Inferior parietal cortex (tissue), 1 donor: ENCODE results near the gene ARRDC1.
"Not testable (repeated sequence)": the region's sequence is repeated elsewhere in the genome, so short reads cannot be mapped to it uniquely, and the experiment has no call there.

Experiments
- DNase-seq: peaks from one replicate; pipeline ENCODE4 v3.0.0-alpha.2; 2016; ENCODE audit errors: extremely low spot score

Gene ARRDC1, protein sequence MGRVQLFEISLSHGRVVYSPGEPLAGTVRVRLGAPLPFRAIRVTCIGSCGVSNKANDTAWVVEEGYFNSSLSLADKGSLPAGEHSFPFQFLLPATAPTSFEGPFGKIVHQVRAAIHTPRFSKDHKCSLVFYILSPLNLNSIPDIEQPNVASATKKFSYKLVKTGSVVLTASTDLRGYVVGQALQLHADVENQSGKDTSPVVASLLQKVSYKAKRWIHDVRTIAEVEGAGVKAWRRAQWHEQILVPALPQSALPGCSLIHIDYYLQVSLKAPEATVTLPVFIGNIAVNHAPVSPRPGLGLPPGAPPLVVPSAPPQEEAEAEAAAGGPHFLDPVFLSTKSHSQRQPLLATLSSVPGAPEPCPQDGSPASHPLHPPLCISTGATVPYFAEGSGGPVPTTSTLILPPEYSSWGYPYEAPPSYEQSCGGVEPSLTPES

DNA sequence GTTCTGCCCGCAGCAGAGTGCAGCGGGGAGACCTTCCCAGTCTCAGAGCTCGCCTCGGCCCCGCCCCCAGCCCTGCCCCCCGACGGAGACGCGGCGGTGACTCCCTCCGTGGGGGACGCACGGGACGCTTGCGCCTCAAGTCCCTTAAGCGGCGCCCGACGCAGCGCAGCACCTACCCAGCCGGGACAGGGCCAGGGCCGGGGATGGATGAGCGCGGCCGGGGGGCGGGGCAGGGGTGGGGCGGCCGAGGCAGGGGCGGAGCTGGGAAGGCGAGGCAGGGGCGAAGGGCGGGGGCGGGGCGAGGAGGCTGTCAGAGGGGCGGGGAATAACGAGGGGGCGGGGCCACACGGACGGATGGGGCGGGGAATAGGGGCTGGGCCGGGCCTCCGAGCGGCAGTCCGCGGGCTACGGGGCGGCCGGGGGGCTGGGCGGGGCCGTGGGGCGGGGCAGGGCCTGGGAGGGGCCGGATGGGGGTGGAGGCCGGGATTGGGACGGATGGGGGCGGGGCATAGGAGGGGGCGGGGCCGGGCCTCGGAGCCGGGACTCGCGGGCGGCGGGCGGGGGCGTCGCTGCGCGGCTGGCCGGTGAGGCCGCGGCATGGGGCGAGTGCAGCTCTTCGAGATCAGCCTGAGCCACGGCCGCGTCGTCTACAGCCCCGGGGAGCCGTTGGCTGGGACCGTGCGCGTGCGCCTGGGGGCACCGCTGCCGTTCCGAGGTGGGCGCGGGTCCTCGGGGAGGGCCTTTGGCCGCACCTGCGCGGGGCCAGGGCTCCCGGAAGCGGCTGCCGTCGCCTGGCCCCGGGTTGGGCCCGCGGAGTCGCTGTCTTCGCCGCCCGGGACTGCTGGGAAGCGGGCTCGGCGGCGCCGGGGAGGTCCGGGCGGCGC lies at the start of gene ARRDC1:
TSS of gene ARRDC1 (plus strand) at position 566 of the 884 bp plus-strand sequence. CDS start at position 598, 32 bp downstream.
- DNase-seq, result peak; percentile 74

GRCh38 chr9:137556069-137556838 lies 49.2 kb upstream of the ARRDC1 start:
- DNase-seq, result no peak

GRCh38 chr9:137558127-137558526 lies 47.4 kb upstream of the ARRDC1 start:
- no peak for DNase-seq

DNA sequence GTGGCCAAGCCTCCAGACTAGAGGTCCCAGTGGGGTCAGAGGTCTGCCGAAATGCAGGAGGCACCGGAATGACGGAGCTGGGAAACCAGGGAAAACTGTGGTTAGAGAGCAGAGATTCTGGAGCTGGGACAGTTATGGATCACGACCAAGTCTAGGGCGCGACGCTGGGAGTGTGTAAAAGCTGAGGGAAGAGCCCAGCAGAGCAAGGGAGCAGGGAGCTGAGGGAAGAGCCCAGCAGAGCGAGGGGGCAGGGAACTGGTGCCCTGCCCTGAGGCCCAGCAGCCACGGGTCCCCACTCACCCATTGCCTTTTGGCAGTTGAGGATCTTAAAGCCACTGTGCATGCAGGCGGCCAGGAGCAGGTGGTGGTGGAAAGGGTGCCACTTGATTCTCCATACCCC lies 41.4 kb upstream of the ARRDC1 start:
- DNase-seq, result no peak

- DNase-seq, result no peak
These were observed 40.6 kb upstream of the ARRDC1 start for GRCh38 chr9:137564817-137565411.

DNA sequence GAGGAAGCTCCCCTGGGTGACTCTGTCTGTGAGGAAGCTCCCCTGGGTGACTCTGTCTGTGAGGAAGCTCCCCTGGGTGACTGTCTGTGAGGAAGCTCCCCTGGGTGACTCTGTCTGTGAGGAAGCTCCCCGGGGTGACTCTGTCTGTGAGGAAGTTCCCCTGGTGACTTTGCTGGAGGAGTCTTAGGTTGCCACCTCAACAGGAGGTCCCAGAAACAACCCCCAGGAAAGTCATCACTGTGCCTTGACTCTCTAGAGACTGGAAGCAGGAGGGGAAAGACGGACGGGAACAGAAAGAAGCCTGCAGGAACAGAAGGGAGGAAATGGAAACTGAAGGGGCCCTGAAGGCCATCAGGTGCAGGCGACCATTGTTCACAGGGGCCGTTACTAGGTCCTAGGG lies 37.0 kb upstream of the ARRDC1 start:
- DNase-seq, result not testable (repeated sequence)

GRCh38 chr9:137569609-137570203 lies 35.8 kb upstream of the ARRDC1 start:
- DNase-seq, result no peak

GRCh38 chr9:137570566-137570965 lies 34.9 kb upstream of the ARRDC1 start:
- DNase-seq, result no peak

DNA sequence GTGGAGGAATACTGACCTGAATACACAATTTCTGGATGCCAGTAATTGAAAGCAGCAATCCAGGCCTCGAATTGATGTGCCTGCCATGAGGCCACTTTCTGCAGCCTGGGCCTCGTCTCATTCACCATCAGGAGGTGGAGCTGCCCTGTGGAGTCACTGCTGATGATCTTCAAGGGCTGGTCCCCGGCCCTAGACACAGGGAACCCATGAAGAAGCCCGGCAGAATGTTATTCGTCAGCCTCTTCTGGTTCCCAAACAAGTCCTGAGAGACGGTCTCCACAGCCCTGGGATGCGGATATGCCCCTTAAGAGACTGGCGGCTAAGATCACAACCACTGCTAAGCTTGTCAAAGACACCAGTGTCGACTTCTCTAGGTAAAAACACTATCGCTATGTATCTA lies 31.3 kb upstream of the ARRDC1 start:
- DNase-seq, result no peak

DNA sequence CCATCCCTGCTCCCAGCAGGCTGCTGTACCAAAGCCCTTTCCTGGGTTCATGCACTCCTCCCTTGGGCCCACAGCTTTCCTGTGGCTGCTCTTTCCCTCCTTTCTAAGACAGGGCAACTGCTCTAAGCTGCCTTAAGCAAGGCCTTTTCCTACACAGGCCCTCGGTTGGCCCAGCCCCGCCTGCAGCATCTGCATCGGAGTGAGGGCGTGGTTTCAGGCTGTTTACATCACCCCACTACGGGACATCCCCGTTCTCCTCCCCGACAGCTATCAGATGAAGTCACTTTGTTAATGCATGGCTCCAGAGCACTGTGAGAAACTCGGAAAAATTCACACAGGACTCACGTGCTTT lies 30.1 kb upstream of the ARRDC1 start:
- DNase-seq, result peak; percentile 24

GRCh38 chr9:137575716-137576411 lies 29.6 kb upstream of the ARRDC1 start:
- no peak for DNase-seq

DNA sequence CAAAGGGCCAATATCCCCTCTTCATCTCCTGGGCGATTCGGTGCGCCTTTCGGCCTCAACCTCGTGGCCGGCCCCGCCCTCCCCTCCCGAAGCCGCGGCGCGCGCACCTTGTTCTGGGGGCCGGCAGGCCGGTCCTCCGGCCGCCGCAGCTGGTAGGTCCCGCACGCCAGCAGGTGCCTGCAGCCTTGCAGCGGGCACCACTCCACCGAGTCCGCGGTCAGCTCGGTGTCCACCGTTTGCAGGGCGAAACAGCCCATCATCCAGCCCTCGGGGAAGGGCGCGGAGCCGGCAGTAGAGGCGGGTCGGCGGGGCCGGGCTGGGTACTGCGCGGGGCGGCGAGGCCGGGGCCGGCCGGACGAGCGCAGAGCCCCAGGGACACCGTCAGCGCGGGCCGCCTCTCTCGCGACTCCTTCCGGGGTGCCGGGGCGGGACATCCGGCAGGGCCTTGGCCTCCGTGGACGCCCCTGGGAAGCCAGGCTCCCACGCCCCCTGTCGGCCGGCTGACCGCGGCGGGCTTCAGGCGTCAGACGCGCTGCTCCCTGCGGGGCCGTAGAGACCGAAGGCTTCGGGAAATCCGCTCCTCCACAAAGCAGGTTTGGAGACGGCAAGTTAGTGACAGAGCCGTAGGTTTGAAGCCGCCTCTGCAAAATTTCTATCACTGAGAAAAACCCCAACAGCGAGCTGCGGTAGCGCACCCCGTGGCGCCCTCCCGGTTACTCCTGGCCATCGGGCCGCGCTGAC lies 26.8 kb upstream of the ARRDC1 start, which contains the start of gene DPH7:
TSS of gene DPH7 (minus strand) at position 408 of the 741 bp plus-strand sequence. CDS start at position 260, 148 bp downstream.
- peak; percentile 97 for DNase-seq

DNA sequence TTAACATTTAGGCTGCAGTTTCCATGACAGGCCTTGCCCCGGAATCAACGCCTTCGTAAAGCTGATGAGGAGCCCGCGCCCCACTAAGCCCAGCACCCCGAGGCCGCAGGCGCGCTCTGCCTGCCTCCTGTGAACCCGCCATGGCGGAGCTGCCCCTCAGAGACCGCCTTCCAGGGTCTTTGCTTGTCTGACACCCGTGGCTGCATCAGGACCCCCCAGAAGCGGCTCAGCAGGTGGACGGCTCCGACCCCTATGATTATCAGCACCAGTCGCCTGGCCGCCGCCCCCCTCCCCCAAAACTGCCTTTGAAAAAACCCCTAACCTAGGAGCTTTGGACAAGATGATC lies 26.3 kb upstream of the ARRDC1 start:
- DNase-seq, result no peak

DNA sequence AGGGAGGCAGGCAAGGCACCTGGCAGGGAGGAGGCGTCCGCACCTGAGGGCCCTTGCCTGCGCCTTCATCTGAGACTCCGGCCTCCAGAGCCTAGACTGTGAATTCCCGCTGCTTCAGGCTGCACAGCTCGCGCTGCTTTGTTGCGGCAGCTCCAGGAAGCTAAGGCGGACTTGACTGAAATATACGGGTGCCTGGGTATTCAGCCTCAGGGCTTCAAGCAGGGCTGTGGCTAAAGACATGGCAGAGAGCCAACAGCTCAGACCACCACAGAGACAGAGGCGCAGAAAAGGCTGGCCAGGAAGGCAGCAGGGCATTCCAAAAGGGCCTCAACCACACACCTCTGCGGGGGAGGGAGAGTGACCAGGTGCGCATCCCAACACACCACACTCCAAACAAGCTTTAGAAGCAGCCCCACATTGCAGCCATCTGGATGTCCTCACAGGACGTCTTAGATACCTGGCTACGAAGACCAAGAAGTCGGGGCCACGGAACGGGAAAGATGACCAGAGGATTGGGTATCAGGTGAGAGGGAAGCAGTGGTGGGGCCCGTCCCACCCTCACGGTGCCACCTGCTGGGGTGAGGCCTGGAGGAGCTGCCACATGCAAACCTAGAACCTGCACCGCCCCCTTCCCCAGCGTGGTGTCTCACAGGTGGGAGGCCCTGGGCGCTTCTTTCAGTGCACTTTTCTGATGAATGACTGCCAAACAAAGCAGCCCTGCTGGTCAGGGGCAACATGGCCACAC lies 25.1 kb upstream of the ARRDC1 start:
- DNase-seq, result no peak

DNA sequence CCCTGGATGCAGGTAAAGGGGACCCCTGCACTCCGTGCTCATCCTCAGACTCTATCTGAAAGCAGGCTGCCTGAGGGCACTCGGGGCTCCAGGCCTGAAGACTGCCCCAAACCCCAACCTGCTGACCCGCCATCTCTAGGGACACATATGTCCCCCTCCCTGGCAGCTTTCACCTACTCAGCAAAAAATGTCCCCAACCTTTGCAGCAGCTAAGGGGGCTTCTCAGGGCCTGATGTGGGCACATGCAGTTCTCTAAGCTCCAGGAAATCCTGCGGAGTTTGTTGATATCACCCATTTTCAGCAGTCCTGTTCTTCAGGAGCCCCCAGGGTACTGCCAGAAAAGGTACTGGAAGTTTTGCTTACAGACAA lies 24.5 kb upstream of the ARRDC1 start:
- no peak for DNase-seq

DNA sequence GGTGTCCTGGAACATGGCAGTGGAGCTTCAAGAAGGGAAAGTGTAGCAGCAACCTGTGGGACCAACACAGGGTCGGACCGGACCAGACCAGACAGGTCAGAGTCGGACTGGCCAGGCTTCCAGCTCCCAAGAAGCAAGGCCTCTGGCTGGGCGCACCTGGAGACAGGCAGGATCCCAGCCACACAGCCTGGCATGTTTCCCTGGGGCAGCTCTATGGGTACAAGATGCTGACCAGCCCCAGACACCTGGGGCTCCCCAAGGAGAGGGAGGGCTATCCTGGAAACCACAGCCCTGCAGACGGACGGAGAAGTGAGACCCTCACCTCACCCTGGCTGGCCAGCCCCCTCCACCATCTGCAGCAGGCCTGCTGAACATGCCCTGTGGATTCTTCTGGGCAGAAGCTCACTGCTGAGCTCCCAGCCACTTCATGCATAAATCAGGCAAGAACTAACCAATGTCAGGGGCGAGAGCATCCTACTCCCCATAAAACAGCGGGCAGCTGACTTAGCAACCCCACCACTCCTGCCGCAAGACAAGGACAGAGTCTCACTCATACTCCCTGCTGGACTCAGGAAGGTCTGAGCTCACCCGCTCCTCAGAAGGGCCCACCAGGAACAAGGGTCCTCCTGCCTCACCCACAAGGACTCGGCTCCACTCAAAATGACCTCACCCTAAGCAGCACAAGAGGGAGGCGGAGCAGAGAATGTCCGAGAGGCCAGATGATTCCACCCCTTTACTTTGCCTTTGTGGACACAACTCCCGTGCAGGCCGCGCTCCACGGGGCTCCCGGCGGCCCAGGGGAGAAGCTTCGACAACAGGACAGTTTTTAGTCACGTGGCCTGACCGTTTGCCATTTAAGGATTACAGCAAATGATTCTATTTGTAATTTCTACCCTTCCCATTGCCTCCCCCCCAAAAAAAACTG lies 23.9 kb upstream of the ARRDC1 start:
- no peak for DNase-seq

- DNase-seq, result no peak
These were observed 23.1 kb upstream of the ARRDC1 start for GRCh38 chr9:137582286-137582860.

- DNase-seq, result no peak
These were observed 22.1 kb upstream of the ARRDC1 start for GRCh38 chr9:137583347-137583746.
